PFSK-1 (cell line): ENCODE measurements around the gene FBXO42.

ENCODE experiments used
- FOXP2 ChIP-seq: optimal IDR thresholded peaks from 2 replicates; pipeline ENCODE3; 2011; ENCODE audit warnings: borderline replicate concordance, control low read depth, inconsistent platforms; ENCODE audit not compliant: insufficient read depth; ENCODE audit errors: extremely low read length, extremely low read depth
- POLR2AphosphoS5 ChIP-seq: IDR thresholded peaks from 2 replicates; pipeline ENCODE4 v1.6.1; 2012; ENCODE audit warnings: low read depth, mild to moderate bottlenecking, control low read depth, low read length, moderate library complexity
- REST ChIP-seq, 2 experiments: IDR thresholded peaks; 2 replicates each; pipeline versions ENCODE4 v1.6.1 to v1.8.0; 2011 to 2012; ENCODE audit warnings: low read depth in 2 of 2, low read length in 2 of 2, control low read depth in 1 of 2, inconsistent platforms in 1 of 2, mild to moderate bottlenecking in 1 of 2, moderate library complexity in 1 of 2; ENCODE audit not compliant: insufficient read depth in 1 of 2
- SIN3A ChIP-seq: IDR thresholded peaks from 2 replicates; pipeline ENCODE4 v1.6.1; 2012; ENCODE audit warnings: mild to moderate bottlenecking, low read length, moderate library complexity, borderline replicate concordance; ENCODE audit not compliant: insufficient read depth
- TAF1 ChIP-seq: IDR thresholded peaks from 2 replicates; pipeline ENCODE4 v1.6.1; 2012; ENCODE audit warnings: low read length, control low read depth, borderline replicate concordance; ENCODE audit not compliant: insufficient read depth

FBXO42 gene

GRCh38 chr1:16300436-16300835, 51.8 kb downstream of the FBXO42 start:
- TF ChIP-seq SIN3A (no peak), TAF1 (no peak), POLR2AphosphoS5 (no peak), REST (IDR thresholded peaks at IDR 0.05; ENCODE audit: insufficient read depth in 1 of 2, low read depth in 2 of 2, low read length in 2 of 2) (no peak), FOXP2 (no peak)

GRCh38 chr1:16298653-16299052, 53.6 kb downstream of the FBXO42 start:
- TF ChIP-seq TAF1 (no peak), FOXP2 (no peak), REST (IDR thresholded peaks at IDR 0.05; ENCODE audit: insufficient read depth in 1 of 2, low read depth in 2 of 2, low read length in 2 of 2) (no peak), POLR2AphosphoS5 (no peak), SIN3A (no peak)

- TF ChIP-seq SIN3A: no peak
- TF ChIP-seq FOXP2: no peak
- TF ChIP-seq POLR2AphosphoS5: no peak
- TF ChIP-seq TAF1: no peak
- no peak for TF ChIP-seq REST (IDR thresholded peaks at IDR 0.05; ENCODE audit: insufficient read depth in 1 of 2, low read depth in 2 of 2, low read length in 2 of 2)
Measured at GRCh38 chr1:16296643-16297042, 55.6 kb downstream of the FBXO42 start.

GRCh38 chr1:16294219-16295212, 57.8 kb downstream of the FBXO42 start:
- no peak for TF ChIP-seq POLR2AphosphoS5
- TF ChIP-seq TAF1: no peak

- TF ChIP-seq TAF1 (no peak), FOXP2 (no peak), REST (IDR thresholded peaks at IDR 0.05; ENCODE audit: insufficient read depth in 1 of 2, low read depth in 2 of 2, low read length in 2 of 2) (no peak), SIN3A (no peak), POLR2AphosphoS5 (no peak)
Measured at GRCh38 chr1:16293538-16293937, 58.7 kb downstream of the FBXO42 start.
